Measurements from ENCODE around the gene FILIP1L.
A peak's percentile ranks its signal among the peaks of the same experiment; 100 is the strongest.

The FILIP1L gene

DNA sequence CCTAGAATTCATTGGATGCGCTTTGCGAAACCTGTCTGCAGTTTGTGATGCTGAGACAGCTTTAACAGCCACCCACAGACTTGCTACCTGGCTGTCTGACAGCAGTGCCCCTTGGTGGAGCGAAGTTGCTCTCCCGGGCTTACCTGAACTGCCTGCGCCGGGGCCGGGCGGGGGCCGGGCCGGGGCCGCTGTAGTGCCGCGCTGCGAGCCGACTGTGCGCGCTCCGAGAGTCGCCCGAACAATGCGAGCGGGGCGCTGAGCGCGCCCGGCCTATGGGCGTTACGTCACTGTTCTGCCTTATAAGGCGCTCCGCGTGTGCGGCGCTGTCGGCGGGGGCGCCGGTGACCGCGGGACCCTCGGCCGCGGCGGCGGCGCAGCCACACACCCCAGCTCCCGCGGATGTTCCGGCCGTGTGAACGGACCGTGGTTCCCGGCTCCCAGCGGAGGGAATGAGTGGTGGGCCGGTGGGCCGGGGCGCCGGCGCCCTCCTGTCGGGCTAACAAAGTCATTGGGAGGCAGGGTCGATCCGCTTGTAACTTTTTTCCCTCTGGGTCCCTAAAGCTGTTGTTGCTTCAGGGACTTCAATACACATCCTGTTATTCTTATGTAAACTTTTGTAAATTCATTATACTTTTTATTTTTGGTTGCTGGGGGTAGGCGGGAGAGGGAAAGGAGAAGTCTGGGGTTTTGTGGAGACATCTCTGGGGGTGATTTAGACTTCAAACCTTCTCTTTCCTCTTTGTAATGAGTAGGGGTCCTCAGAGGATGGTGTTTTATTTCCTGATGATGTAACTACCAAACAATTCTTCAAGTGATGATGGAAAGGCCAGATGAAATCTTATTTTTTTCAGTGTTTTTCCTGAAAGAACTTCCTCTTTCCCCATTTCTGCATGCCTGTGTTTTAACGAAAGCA lies 238.1 kb downstream of the FILIP1L start:
- no peaks in the 10 kb centered on the region for H3K36me3 Mint-ChIP-seq
- H3K27me3 Mint-ChIP-seq, result no peaks in the 10 kb centered on the region
- peaks cover 43% of the 10 kb centered on the region for H3K4me1 Mint-ChIP-seq
- peak overlapping the region; percentile 73 for H3K4me3 Mint-ChIP-seq
- peak overlapping the region; percentile 79 for H3K27ac Mint-ChIP-seq
- no peaks in the 10 kb centered on the region for H3K9me3 Mint-ChIP-seq

DNA sequence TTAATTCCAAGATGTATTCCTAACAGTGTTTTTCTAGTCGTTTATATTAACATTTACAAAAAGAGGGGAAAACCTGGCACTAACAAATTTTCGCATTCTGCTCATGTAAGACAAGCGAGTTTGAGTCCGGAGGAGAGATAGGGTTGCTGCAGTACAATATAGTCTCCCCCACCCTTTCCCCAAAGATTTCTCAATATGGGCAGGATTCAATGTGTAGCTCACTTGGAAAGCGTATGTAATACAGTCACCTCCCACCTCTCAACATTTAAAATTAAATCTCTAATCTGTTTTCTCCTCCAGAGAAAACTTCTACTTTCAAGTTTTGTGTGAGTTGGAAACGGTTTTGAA lies 238.7 kb downstream of the FILIP1L start:
- no peaks in the 10 kb centered on the region for H3K36me3 Mint-ChIP-seq
- H3K27ac Mint-ChIP-seq, result no peak overlapping the region
- H3K27me3 Mint-ChIP-seq, result no peaks in the 10 kb centered on the region
- peak overlapping the region; percentile 73 for H3K4me3 Mint-ChIP-seq
- no peaks in the 10 kb centered on the region for H3K9me3 Mint-ChIP-seq
- peaks cover 43% of the 10 kb centered on the region for H3K4me1 Mint-ChIP-seq

DNA sequence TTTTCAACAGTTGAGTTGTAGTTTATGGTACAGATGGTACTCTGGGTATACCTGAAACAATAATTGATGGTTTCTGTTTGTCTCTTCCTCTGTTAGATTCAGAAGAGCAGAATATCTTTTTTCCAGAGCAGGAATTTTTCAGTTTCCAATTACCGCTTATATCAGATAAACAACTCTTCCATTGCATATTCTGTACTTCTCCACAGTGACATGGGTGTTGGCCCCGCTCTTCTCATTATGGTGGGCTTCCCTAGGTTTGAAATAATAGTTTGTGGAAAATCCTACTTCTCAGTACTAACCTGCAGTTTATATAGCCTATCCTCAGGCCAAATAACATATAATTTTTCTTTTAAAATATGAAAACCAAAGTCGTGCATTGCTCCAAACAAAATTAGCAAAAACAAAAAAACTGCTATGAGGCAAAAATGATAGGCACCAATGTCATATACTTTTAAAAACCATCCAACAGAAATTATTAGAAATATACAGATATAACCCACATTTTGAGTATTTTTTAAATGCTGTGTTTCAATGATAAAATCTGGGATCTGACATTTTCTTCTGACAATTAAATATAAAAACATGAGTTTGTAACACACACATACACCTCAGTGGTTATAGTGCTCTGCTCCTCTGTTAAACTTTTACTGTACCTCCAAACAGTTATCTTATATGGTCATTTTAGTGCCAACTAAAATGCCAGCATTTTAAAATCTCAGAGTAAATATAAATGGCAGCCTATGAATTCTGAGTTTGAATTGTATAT lies 239.9 kb downstream of the FILIP1L start:
- Mint-ChIP-seq H3K36me3 (no peaks in the 10 kb centered on the region), H3K27me3 (no peaks in the 10 kb centered on the region), H3K27ac (no peak overlapping the region), H3K9me3 (no peaks in the 10 kb centered on the region), H3K4me3 (no peak overlapping the region), H3K4me1 (peaks cover 43% of the 10 kb centered on the region)

DNA sequence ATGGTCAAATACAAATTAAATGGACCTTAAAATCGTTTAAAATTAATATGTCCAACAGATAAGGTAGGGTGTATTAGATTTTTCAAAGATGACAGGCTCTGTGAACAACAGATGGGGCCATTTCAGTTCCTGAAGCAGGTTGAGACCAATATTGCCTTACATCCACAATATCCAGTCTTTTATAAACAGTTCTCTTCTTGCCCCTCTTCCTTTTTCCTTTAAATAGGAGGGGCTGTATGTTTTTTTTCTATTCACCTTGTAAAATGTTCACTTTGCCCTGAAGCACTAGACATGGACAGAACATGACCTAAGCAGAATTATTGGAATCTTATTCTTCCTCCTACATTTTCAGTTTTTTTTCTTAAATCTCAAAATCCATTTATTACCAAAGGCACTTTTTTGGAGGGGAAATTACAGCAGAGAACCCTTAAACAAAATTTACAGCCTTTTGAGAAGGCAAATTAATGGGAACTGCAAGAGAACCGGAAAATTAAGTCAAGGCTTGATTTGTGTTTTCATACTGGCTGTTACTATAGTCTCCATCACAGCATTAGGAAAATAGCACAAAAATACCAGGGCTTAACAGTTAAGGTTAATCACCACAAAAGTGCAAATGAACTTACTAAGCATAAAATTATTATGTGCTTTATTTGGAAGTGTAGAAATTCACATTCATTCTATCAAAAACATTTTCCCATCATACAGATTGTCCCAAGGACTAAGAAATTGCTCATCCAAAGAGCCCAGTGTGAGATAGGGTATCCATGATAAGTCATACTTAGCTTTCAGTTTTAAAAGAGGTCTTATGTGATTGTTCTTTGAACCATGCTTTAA lies 240.8 kb downstream of the FILIP1L start:
- H3K9me3 Mint-ChIP-seq, result no peaks in the 10 kb centered on the region
- H3K27me3 Mint-ChIP-seq, result no peaks in the 10 kb centered on the region
- H3K4me3 Mint-ChIP-seq, result no peak overlapping the region
- no peak overlapping the region for H3K27ac Mint-ChIP-seq
- H3K4me1 Mint-ChIP-seq, result peaks cover 42% of the 10 kb centered on the region
- no peaks in the 10 kb centered on the region for H3K36me3 Mint-ChIP-seq

DNA sequence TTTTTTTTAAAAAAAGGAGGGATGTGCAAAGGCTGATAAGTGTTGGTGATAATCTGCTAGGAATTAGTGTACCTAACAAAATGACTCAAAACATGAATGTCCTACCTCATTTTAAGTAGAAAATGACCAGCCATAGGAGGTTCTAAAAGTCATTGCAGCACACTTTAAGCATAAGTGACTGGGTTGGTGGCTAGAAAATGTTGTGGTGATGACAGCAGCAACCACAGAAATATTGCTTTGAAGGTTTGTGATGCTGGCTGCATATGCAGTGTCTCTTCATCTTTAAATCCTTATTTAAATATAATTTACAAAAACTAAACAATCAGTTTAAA lies 241.4 kb downstream of the FILIP1L start:
- H3K4me3 Mint-ChIP-seq, result no peak overlapping the region

DNA sequence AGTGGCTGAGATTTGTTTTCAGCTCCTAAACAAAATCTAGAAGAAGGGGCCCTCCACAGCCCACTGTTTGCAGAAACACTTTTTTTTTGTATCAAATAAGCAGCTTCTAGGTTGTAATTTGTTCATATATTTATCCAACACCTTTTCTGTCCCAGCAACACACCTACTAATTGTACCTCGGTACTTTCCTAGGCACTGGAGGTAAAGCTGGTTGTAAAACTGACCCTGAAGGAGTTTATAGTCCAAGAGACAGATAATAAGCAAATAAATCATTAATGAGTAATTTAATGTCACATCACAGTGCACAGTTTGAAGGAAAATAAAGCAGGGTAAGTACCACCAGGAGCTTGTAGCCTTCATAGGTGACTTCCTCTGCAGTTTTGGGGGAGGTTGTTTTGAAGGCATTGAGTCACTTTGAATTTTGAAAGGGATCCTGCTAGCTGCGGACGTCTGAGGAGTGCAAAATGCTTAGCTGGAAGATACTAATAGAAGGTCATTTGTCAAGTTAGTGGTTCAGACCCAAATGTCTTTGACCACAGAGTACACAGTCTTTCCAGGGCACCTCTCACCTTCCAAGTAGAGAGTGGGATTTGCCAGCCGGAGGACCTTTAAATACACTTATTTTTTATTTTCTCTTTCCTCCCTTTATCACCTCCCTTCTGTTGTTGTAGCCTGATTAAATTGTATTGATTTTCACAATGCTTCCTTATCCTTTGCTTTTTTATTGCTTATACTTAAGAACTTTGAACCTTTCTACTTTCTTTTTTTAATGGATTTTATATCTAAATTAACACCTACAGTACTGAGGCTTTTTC lies 242.9 kb downstream of the FILIP1L start:
- no peaks in the 10 kb centered on the region for H3K9me3 Mint-ChIP-seq
- H3K27me3 Mint-ChIP-seq, result no peaks in the 10 kb centered on the region
- H3K4me3 Mint-ChIP-seq, result no peak overlapping the region
- H3K36me3 Mint-ChIP-seq, result no peaks in the 10 kb centered on the region
- H3K4me1 Mint-ChIP-seq, result peaks cover 42% of the 10 kb centered on the region
- H3K27ac Mint-ChIP-seq, result no peak overlapping the region

More for the DNA sequence above, 241.4 kb downstream of the FILIP1L start:
- Mint-ChIP-seq H3K9me3 (no peaks in the 10 kb centered on the region), H3K27me3 (no peaks in the 10 kb centered on the region), H3K4me1 (peaks cover 40% of the 10 kb centered on the region), H3K36me3 (no peaks in the 10 kb centered on the region), H3K27ac (no peak overlapping the region)

DNA sequence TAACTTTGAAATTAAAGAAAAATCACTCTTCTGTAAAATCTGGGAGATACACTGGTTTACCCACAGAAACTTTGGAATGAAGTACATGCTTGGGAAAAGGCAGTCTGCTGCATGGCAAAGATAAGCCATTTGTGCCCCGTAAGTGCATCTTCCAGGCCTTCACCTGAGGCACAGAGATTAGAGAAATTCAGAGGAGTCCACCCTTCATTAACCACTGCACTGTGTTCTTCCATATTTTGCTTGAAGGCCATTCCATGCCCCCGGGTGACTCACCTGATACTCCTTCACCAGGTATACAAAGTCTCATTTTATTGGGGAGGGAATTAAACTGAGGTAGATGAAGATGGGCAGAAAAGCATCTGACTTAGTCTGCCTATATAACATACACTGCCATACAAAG lies 243.6 kb downstream of the FILIP1L start:
- Mint-ChIP-seq H3K4me3 (no peak overlapping the region), H3K27me3 (no peaks in the 10 kb centered on the region), H3K9me3 (no peaks in the 10 kb centered on the region), H3K27ac (no peak overlapping the region), H3K4me1 (peaks cover 46% of the 10 kb centered on the region), H3K36me3 (peaks cover 2% of the 10 kb centered on the region)

DNA sequence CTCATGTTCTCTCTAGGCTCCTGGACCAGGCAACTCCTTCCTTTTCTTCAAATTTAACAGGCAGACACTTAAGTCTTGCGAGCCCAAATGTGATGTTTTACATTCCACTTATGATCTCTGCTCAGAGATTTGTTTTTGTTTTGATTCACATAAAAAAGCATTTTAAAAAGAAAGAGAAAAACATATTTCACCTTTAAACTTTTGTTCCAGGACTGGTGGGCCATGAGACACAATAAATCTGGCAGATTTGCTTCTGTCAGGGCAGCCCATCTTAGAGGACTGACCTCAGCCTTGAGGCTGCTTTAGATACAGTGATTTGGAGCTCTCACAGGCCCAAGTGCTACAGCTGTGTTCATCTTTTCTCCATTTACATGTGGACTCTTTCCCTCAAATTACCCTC lies 244.7 kb downstream of the FILIP1L start:
- H3K4me1 Mint-ChIP-seq, result peaks cover 47% of the 10 kb centered on the region
- H3K27ac Mint-ChIP-seq, result no peak overlapping the region
- H3K9me3 Mint-ChIP-seq, result no peaks in the 10 kb centered on the region
- H3K27me3 Mint-ChIP-seq, result no peaks in the 10 kb centered on the region
- H3K4me3 Mint-ChIP-seq, result no peak overlapping the region
- peaks cover 4% of the 10 kb centered on the region for H3K36me3 Mint-ChIP-seq

DNA sequence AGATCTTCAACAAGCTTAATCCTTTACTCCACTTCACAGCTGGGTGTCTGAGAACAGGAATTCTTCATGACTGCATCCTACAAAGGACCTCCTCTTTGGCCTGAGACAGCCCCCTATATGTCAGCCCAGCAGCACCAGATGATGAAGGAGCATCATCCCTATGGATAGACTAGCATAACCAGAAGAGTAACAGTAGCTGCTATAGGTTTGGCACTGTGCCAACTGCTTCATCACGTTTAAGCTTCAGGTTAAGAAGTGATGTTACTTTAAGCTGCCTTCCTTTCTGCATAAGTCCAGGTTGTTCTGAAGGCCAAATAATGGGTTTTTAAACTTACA lies 246.0 kb downstream of the FILIP1L start:
- Mint-ChIP-seq H3K27ac (no peak overlapping the region), H3K27me3 (no peaks in the 10 kb centered on the region), H3K4me1 (peaks cover 38% of the 10 kb centered on the region), H3K4me3 (no peak overlapping the region), H3K9me3 (no peaks in the 10 kb centered on the region), H3K36me3 (peaks cover 11% of the 10 kb centered on the region)

DNA sequence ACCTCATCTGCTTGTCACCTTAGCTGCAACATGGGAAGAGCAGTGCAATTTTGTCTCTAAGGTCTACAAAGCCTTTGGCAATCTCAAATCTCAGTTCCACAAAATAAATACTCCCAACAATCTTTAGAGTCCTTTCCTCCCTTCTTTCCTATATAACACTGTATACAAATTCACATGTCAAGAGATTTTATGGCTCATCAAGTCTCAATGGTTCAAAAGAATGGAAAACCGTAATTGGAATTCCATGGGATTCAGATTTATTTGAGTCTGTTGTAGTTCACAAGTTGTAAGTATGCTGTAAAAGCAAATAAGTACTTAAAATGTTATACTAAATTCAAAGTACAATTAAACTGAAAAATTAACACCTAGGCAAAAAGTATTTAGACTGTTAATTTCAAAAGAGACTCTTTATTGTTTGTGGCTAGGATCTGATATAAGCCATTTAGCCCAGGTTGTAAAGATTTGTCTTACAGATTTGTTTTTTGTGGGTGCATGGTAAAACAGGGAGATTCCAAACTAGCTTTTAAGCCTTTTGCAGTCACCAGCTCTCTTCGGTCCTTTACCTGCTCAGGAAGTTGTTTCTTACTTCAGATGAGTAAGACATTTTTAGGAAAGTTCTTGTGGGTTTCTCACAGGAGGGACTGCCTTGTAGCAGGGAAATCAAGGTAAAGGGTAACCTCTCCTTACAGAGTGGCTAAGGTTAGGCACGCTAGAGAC lies 246.5 kb downstream of the FILIP1L start:
- Mint-ChIP-seq H3K9me3 (no peaks in the 10 kb centered on the region), H3K27ac (no peak overlapping the region), H3K4me3 (no peak overlapping the region), H3K36me3 (peaks cover 13% of the 10 kb centered on the region), H3K27me3 (no peaks in the 10 kb centered on the region), H3K4me1 (peaks cover 38% of the 10 kb centered on the region)

DNA sequence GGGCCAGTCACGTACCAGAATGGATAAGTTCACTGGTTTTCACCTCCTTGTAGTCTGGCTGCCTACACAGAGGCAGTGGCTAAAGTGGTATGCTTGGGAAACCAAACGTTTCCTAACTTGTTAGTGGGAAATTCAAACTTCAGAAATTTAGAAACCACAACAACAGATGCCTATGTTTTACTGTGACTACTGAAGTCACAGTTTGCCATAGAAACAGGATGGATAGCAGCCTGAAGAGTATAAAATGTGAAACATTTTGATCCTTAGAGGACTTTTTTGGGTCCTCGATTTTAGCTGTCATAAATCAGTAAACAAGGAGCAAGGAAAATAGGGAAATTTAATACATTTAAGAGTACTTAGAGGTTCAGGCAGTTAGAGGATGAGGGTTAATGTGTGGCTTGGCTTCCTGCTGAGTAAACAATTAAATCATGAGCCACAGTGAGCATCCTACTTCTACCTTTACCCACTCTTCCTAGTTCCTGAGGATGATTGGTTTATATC lies 248.0 kb downstream of the FILIP1L start:
- H3K4me1 Mint-ChIP-seq, result peaks cover 40% of the 10 kb centered on the region
- H3K36me3 Mint-ChIP-seq, result peaks cover 15% of the 10 kb centered on the region
- no peak overlapping the region for H3K27ac Mint-ChIP-seq
- no peaks in the 10 kb centered on the region for H3K27me3 Mint-ChIP-seq
- no peaks in the 10 kb centered on the region for H3K9me3 Mint-ChIP-seq
- no peak overlapping the region for H3K4me3 Mint-ChIP-seq

DNA sequence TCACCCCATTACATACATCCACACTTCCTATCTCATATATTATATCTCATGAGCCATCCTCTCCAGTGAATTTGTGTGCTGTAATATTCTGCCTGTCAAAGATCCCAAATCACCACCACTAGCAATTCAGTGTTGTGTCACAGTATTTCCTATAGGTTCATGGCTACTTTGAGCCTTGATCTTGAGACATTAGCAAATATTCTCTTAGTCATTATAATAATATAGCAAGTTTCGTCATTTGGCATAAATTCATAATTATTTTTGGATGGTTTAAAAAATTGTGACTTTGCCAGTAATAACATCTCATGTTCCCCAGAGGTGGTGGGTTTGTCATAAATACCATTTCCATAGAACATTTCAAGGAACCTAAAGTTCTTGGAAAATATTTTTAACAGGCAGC lies 249.0 kb downstream of the FILIP1L start:
- H3K4me1 Mint-ChIP-seq, result peaks cover 44% of the 10 kb centered on the region
- H3K36me3 Mint-ChIP-seq, result peaks cover 17% of the 10 kb centered on the region
- no peak overlapping the region for H3K27ac Mint-ChIP-seq
- H3K27me3 Mint-ChIP-seq, result no peaks in the 10 kb centered on the region
- no peaks in the 10 kb centered on the region for H3K9me3 Mint-ChIP-seq
- H3K4me3 Mint-ChIP-seq, result no peak overlapping the region

DNA sequence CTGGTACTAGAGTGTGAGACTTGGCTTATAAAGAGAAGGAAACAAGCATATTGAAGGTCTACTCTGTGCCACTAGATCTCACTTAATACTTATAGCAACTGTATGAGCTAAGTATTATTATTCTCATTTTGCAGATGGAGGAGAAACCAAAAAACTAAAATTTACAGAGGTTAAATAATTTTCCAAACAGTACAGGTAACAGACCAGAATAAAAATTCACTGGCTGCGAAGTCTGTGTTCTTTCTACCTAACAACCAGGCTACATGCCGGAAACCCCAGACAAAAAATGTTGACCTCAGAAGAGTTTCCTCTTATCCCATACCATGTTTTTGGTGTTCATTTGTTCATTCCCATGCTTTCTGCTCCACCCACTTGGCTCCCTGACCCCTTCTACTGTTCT lies 250.0 kb downstream of the FILIP1L start:
- Mint-ChIP-seq H3K4me3 (no peak overlapping the region), H3K27ac (no peak overlapping the region), H3K4me1 (peaks cover 44% of the 10 kb centered on the region), H3K27me3 (no peaks in the 10 kb centered on the region), H3K36me3 (peaks cover 17% of the 10 kb centered on the region), H3K9me3 (no peaks in the 10 kb centered on the region)

DNA sequence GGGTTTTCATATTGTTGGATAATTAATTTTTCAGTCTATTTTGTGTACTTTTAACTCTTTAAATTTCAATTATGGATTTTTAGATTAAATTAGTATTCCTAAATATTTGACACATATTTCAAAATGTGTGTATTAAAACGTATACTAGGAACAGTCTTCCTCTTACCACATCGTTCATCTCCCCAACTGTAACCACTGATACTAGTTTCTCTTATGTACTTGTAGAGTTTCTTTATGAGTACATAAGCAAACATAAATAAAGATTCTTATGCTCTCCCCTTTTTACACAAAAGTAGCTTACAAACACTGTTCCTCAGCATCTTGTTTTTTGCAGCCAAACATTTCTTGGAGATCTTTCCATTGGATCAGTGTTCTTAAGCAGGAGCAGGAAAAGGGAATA lies 250.7 kb downstream of the FILIP1L start:
- Mint-ChIP-seq H3K9me3 (no peaks in the 10 kb centered on the region), H3K27me3 (no peaks in the 10 kb centered on the region), H3K4me3 (no peak overlapping the region), H3K36me3 (peaks cover 19% of the 10 kb centered on the region), H3K27ac (no peak overlapping the region), H3K4me1 (peaks cover 47% of the 10 kb centered on the region)
